ENCODE measurements around the gene LNX2.
A peak's percentile ranks its signal among the peaks of the same experiment; 100 is the strongest.

The LNX2 gene

DNA sequence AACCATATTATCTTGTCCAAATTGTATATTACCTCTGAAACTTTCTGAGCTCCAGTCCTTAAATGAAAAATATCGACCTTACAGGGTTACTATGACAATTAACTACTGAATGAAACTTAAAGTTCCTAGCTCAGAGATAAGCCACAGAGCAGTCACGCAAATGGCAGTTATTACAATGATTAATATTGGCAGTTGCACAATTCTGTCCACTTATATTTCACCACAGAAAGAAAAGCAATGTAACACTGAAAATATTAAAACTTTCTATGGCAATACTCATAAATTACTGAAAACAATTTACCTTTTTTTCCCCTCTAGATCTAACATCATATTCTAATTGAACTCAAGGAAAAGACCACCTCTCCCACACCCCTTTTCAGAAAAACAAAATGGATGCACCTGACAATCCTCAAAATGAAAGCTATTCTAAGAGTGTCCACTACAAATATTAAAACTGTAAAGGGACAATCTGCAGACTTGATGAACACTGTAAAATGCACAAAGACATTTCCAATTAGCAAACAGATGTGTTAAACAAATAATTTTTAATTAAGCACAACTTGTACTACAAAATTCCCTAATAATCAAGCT lies 14.6 kb downstream of the LNX2 start:
- DNase-seq (ENCODE audit: low spot score), result no peak

DNA sequence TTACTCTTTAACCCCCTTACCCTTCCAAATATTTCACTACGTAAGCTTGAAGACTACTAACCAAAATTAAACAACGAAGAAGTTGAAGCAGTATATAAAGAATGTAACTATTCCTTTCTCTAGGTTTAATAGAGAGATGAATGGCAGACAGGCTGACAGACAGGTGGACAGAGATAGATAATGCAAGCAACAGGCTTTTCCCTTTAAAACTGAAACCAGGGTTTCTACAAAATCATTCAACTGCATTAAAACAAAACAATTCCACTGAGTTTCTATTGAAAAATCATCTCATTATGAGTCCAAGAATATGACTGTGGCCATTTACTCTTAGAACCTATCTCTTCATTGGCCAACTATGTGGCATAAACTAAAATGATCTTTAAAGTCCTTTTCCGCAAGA lies 15.2 kb downstream of the LNX2 start:
- DNase-seq (ENCODE audit: low spot score), result no peak

DNA sequence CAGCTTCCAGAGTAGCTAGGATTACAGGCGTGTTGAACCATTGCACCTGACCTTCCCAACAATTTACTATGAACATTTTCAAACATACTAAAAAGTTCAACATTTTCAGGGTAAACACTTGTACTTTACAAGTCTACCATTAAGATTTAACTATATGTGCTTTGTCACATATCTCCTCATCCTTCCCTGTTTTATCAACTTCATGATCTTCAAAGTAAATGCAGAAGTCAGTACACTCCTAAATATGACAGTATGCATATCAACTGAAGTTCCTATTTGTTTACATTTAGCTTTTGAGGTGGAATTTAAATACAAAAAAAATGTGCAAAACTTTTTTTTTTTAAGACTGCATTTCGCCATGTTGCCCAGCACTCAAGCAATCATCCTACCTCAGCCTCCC lies 18.5 kb downstream of the LNX2 start:
- no peak for DNase-seq (ENCODE audit: low spot score)

DNA sequence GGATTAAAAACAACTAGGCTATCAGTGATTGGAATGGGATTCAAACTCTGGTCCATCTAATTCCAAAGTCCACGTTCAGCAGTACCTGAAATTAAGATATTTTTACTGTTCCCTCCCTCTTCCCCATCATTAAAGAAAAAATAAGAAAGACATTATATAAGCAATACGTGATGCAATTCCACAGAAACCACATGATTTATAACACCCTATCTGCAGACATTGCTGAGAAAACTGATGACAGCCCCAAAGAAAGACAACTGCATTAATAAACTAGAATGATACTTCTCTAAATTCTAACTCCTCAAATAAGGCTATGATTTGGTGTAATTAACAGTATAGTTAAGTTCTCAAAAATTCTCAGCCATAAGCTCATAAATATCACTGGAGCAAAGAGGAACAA lies 19.1 kb downstream of the LNX2 start:
- DNase-seq (ENCODE audit: low spot score), result no peak

DNA sequence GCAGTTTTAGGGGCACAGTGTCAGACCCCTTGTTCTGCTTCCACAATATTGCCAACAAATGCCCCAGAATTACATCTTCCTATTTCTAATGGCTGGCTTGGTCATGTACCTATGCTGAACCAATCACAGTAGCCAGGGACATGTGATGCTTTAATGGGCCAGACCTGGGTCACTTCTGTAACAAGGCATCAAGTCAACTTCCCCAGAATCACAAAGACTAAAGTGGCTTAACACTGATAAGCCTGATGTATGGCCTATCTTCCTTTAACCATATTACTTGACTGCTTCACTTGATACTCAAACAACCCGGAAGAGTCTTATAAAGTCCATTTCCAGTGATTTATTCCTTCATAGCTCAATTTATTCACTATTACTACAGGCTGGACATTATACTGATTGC lies 19.6 kb downstream of the LNX2 start:
- no peak for DNase-seq (ENCODE audit: low spot score)

DNA sequence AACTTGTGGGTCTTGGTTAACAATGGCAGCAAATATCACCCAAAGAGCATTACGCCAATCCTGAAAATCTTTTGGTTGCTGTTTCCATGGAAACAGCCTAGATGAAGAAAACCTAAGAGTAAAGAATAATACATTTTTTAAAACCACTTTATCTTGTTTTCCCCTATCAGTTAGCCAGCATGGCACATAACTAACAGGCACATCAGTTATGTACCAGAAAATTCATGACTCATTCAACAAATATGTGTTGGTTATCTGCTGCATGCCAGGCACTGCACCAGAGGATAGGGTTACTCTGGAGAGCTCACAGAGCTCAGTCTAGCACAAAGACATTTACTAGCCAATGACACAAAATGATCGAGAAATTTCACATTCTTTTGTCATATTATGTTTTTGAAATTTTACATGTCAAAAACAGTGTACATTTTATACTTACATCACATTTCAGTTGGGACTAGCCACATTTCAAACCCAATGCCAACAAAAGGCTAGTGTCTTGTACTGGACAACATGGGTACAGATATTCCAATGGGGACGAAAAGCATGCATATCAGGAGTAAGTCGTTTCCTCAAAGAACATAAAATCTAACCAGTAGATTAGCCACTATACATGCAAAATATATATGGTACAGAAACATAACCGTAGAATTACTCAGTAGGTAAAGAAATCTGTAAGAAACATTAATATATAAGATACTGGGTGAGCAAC lies 20.3 kb downstream of the LNX2 start:
- DNase-seq (ENCODE audit: low spot score), result peak; percentile 79

DNA sequence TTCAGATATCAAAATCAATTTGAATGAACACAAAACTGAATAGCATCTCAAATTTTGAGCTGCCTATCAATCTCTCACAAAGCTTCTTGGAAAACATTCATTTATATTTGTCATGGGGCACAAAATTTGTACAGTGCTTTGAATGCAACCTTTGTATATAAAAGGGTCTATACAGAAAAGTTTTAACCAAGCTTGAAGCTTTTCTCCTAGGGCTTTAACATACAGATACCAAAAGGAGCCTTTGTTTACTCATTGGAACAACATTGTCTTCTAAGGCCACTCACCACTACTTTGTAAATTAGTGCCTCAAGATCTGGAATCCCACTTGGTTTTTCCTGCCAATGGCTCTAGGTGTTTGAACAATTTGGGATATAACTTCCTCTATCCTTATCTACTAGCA lies 21.2 kb downstream of the LNX2 start:
- no peak for DNase-seq (ENCODE audit: low spot score)

DNA sequence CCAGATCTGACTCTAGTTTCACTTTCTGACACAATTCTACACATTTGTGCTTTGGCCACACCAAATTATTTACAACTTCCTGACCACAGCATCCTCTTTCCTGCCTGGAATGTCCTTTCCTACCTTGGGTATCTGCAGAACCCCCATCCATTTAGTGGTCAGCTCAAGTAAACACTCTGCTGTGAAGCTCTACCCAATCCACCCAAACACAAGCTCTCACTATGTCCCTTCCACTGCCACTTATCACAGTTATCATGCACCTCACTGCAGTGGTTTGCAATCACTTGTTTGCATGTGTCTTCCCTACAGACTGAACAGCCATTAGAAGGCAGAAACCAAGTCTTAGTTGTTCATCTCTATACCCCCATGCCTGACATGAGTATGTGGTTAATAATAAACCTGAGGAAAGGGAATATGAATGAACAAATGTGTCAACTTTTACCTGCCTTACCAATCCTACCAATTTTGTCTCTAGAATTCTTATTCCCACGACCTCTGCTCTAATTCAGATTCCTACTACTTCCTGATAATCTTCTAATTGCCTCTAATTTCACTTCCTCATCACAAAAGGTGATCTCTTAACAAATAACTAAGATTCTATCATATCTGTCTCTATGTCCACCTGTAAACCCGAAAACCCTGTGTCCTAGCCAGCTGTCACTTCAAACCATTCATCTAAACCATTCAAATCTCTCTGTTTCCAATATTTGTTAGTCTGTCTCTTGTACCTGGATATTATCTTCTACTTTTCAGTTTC lies 25.1 kb downstream of the LNX2 start:
- no peak for DNase-seq (ENCODE audit: low spot score)

DNA sequence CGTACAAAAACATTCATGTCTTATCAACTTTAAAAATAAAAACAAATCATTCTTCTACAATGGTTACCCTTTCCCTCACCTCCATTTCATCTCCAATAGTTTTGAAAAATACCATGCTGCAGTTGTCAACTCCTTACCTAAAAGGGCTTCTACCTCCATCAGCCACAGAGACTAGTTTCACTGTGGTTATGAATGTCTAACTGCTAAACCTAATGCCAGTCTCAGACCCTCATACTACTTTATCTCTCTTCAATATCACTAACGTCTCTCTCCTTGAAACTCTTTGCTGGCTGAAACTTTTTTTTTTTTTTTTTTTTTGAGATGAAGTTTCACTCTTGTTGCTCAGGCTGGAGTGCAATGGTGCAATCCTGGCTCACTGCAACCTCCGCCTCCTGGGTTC lies 27.1 kb downstream of the LNX2 start:
- no peak for DNase-seq (ENCODE audit: low spot score)

DNA sequence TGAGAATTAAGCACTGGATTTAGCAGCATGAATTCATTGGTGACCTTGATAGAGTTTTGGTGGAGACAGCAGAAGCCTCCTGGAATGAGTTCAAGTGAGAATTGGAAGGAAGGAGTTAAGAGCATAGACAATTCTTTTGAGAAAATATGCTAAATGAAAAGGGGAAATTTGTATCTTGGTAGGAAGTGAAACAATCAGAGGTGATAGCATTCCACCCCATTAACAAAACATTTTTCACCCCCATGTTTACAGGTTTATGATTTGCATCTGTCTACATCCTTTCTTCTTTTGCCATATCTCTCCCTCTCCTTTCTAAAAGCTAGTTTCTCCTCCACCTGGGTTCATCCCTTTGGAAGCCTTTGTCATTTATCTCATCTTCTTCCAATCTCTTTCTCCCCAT lies 27.5 kb downstream of the LNX2 start:
- DNase-seq (ENCODE audit: low spot score), result no peak

DNA sequence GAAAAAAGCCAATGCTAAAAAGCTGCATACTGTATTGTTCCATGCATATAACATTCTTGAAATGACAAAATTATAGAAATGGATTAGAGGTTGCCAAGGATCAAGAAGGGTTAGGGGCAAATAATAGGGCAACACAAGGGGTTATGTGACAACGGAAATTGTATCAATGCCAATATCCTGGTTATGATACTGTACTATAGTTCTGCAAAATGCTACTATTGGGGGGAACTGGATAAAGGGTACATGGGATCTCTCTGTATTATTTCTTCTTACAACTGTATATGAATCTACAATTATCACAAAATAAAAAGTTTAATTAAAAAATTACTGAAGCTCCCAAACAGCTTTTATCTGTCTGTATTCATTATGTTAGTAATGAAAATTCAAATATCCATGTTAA lies 31.9 kb downstream of the LNX2 start:
- no peak for DNase-seq (ENCODE audit: low spot score)

DNA sequence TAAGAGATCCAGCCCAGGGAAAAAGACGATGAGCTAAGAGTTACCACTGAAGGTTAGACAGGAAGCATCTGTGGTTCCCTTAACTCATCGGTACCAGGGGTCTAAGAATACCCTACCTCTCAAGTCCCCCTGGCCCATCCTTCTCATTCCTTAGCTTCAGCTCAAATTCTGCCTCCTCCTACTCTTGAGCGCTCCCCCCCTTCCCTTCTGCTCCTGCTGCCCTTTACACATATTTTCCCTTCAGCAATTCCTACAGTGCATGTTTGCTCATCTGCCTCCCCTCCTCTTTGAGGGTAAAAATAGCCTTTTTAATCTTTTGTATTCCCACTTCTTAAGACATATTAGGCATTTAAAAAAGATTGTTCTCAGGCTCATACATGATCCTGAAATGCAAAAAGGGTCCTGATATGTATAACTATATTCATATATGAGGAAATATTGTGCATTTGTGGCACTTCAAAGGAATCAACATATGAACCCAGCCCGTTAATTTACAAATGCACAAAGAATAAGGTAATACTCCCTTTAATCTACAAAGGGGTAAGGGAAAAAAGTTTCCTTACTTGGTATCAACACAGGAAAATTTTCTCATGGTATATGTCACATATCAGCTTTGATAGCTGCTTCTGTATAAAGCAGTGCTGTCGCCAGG lies 33.1 kb downstream of the LNX2 start:
- no peak for DNase-seq (ENCODE audit: low spot score)

DNA sequence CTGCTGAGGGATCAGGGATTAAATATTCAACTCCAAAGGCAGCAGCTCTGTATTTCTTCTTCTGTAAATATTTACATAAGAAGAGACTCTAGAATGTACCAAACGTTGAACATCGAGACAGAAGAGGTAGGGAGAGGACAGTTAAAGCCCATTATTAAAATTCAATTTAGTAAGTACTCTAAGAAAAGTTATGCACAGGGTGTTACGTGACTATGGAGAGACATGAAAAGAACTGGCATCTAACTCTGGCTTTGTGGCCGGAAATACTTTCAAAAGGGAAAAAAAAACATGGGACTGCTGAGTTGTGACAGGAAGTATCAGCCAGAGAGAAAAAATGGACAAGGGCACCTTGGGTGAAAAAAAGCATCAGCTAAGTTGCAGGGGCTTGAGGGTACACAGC lies 36.7 kb downstream of the LNX2 start:
- DNase-seq (ENCODE audit: low spot score), result peak; percentile 49

DNA sequence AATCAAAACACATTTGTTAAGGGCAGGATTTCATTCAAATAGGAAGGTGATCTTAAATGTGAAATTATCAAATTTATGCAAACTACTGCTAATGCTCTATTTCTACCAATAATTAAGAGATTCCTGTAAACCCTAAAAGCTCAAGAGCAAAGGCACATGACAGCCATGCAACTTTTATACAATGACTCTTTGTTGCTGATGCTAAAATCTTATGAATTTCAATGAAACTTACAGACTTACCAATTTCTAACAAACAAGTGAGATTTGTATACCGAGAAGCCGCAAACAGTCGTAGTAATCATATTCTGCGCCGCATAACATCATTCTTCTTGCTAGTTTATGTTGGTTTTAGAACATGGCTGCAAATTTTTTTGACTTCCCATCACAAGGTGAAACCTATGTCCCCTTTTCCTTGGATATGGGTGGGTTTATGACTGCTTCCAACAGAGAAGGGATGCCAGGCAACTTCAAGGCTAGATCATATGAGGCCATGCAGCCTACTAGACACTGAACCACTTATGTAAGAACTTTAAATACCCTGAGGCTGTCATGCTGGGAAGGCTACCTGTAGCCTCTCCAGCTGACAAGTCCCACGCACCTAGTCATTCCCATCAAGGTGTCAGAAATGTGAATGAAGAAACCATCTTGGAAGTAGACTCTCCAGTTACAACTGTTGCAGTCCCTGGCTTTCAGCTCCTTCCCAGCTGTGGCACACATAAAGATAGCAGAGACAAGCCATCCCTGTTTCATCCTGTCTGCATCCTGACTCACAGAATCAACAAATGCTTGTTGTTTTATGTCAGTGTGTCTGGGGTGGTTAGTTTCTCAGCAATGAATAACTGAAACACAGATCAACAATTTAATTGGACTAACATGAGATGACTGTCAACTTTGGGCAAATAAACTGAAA lies 42.0 kb downstream of the LNX2 start:
- peak; percentile 30 for DNase-seq (ENCODE audit: low spot score)

DNA sequence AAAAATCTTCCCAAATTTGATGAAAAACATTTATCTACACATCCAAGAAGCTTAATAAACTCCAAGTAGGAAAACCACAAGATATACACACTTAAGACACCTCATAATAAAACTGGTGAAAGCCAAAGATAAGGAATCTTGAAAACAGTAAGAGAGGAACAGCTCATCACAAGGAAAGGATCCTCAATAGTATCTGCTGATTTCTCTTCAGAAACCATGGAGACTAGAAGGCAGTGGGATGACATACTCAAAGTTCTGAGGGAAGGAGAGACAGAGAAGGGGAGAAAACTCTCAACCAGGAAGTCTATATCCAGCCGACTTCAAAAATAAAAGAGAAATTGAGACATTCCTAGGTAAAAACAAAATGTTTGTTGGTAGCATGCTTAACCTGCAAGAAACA lies 45.7 kb downstream of the LNX2 start:
- DNase-seq (ENCODE audit: low spot score), result no peak

DNA sequence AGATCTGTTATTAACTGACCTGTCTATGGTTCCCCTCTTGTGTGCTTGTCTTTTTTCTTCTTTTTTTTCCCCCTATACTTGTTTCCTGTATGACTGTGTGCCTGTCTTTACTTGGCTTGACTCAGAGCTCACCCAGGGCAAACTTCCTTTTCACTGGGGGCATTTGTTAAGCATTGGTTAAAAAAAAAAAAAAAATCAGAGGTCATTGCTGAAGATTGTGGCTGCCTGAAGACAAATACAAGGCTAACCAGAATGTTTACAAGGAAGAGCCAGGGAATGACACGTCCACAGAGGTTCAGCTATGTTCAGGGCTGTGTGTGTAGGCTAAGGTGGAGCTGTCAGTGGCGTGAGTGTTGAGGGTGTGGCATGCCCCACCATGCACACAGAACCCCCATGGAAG lies 47.1 kb downstream of the LNX2 start:
- peak; percentile 14 for DNase-seq (ENCODE audit: low spot score)

DNA sequence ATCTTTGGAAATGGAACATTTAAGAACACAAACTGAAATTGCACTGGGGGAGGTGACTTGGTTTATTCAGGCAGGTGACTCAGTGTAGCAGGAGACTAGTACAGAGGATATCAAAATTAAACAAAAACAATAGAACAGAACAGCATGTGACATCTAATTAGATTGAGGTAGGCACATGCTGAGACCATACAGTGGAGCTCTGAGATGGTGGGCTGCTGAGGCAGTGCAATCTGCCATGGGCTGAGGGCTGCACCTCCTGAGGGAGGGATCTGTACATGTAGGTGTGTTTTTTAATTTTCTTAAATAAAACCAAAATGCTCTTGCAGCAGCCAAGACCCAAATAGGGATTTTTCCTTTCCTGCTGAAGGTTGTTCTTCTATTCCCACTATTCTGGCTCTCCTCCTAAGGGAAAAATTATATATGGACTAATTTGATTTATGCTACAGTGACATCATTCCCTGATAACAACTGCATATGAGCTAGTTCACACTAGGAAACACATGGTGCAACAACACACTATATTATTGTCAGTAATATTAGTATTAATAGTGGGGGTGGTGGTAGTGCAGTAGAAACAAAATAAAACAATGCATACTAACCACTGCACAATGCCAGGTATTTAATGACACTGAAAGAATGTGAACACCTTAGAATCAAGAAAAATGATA lies 48.0 kb downstream of the LNX2 start:
- DNase-seq (ENCODE audit: low spot score), result no peak

DNA sequence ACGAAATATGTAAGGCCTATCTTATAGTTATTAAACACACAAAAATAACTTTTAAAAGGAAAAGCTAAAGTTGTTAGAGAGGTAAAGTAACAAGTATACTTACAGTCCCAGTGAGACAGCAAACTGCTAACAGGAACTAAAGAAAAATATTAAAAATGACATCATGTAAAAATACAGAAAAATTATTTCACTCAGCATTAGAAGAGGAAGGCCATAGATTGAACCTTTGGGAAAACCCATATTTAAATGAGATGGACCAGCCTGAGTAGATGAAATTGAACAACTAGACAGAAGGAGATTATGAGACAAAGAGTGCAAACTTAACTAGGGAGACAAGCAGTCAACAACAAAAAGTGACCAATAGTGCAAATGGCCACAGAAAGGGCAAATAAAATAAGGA lies 49.4 kb downstream of the LNX2 start:
- no peak for DNase-seq (ENCODE audit: low spot score)

DNA sequence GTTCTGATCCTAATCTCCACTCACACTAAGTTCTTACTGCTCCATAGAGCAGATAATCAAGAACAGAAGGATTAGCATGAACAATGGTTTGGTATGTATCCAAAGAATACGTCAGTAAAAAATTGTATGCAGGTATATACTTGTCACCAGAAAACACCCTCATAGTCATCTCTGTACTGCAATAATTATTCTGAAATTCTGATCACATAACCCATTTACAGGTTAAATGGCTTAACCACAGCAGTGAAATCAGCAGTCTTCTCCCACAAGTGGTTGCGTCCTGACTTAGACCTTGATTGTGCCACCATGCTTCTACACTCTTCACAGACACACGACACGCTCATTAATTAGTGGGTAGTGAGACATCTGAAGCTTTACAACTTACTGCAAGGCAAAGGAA lies 50.9 kb downstream of the LNX2 start:
- DNase-seq (ENCODE audit: low spot score), result no peak

DNA sequence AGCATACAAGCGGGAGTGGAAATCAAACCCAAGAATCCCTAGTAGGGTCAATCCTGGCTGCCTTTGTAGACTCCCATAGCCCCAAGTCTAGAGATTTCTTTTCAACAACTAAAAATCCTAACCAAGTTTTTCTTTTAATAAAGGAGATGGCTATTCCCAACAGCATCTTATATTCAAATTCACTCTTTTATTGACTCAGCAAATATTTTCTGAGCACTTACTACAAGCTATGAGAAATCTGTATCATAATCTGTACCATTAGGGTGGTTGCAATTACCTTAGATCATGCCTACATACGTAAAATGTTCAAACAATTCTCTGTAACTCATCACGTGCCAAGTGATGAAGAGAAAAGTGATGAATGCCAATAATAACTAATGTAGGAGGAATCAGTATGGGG lies 54.5 kb downstream of the LNX2 start:
- DNase-seq (ENCODE audit: low spot score), result no peak

DNA sequence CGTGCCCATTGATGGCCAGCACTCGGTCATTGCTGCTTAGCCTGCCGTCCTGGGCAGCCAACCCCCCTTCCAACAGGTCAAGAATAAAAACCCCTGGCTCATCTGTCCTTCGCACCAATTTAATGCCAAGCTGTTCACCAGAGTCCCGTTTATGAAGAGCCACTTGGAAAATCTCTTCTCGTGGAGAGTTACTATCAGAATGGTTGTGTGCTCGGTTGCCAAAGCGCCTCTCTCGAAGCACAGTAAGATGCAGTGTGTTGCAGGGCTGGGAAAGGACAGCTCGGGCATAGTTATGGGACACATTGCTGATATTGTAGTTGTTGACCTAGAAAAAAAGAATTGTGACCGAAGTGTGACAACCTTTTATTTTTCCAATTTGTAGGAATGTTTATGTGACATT lies 57.9 kb downstream of the LNX2 start:
- no peak for DNase-seq (ENCODE audit: low spot score)
